ENCODE results near the gene ADCYAP1.

The ADCYAP1 gene

DNA sequence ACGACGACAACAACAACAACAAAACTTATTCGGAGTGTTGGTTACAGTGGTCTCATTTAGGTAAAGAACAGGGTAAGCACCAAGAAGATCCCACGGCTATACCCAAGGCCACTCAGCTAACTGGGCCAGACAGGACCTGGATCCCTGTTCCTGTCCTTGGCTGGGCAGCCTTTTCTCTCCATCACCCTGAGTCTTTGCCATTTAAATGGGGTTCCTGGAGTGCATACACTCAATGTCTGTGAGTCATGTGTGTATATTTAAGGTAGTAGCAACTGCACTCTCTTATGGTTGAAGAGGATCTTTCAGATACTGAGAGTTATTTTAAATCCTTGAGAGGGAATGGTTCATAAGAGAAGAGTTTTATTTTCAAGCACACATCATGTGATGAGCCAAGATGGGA, 35.3 kb downstream of the ADCYAP1 start:
- no peak overlapping the region for H2AFZ ChIP-seq (ENCODE audit: low read depth, low read length, severe bottlenecking)
- no peak overlapping the region for H3K4me3 ChIP-seq (ENCODE audit: insufficient read depth, low read length, poor library complexity, severe bottlenecking)
- no peaks in the 10 kb centered on the region for H3K36me3 ChIP-seq (ENCODE audit: low read length)
- no peaks in the 10 kb centered on the region for H3K9me2 ChIP-seq (replicated peaks; ENCODE audit: insufficient read depth, low read length)
- no peaks in the 10 kb centered on the region for H3F3A ChIP-seq (ENCODE audit: insufficient read depth)
- H3K9me3 ChIP-seq (ENCODE audit: insufficient read depth, low read length): no peaks in the 10 kb centered on the region
- no peaks in the 10 kb centered on the region for H4K20me1 ChIP-seq (ENCODE audit: low read depth, low read length)
- H3K79me2 ChIP-seq (ENCODE audit: insufficient read depth, low read length): no peaks in the 10 kb centered on the region
- no peak overlapping the region for H3K4me2 ChIP-seq (ENCODE audit: low read depth, low read length, poor library complexity, severe bottlenecking)
- no peak overlapping the region for H3K9ac ChIP-seq (ENCODE audit: low read length)
- TF ChIP-seq EZH2phosphoT487 (conservative IDR thresholded peaks at IDR 0.05; ENCODE audit: low read length): no peak
- TF ChIP-seq, protein P1, sequence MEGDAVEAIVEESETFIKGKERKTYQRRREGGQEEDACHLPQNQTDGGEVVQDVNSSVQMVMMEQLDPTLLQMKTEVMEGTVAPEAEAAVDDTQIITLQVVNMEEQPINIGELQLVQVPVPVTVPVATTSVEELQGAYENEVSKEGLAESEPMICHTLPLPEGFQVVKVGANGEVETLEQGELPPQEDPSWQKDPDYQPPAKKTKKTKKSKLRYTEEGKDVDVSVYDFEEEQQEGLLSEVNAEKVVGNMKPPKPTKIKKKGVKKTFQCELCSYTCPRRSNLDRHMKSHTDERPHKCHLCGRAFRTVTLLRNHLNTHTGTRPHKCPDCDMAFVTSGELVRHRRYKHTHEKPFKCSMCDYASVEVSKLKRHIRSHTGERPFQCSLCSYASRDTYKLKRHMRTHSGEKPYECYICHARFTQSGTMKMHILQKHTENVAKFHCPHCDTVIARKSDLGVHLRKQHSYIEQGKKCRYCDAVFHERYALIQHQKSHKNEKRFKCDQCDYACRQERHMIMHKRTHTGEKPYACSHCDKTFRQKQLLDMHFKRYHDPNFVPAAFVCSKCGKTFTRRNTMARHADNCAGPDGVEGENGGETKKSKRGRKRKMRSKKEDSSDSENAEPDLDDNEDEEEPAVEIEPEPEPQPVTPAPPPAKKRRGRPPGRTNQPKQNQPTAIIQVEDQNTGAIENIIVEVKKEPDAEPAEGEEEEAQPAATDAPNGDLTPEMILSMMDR (IDR thresholded peaks at IDR 0.05; ENCODE audit: insufficient read depth, low read length, poor library complexity, severe bottlenecking): no peak
- H3K27ac ChIP-seq (ENCODE audit: low read depth, low read length): no peak overlapping the region
- no peaks in the 10 kb centered on the region for H3K27me3 ChIP-seq (ENCODE audit: low read length)

DNA sequence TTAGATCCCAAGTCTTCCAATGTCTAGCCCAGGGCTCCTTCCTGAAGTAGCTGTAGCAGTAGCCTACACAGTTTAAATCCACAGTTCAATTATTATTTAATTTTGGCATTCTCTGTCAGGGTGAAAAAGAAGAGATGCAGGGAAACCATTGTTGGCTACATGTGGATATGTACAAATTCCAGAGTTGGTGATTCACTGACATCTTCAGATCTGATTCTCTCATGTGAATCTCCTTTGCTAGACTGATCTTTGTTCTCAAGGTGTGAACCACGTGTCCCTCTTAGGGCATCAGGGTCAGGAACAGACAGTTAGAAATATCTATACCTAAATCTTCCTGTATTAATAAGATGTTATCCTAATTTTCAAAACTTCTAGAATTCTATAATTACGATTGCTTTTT, 36.7 kb downstream of the ADCYAP1 start:
- H3K79me2 ChIP-seq (ENCODE audit: insufficient read depth, low read length): no peaks in the 10 kb centered on the region
- H3K9ac ChIP-seq (ENCODE audit: low read length): no peak overlapping the region
- H3K27ac ChIP-seq (ENCODE audit: low read depth, low read length): no peak overlapping the region
- no peaks in the 10 kb centered on the region for H3K9me3 ChIP-seq (ENCODE audit: insufficient read depth, low read length)
- H4K20me1 ChIP-seq (ENCODE audit: low read depth, low read length): no peaks in the 10 kb centered on the region
- no peaks in the 10 kb centered on the region for H3K36me3 ChIP-seq (ENCODE audit: low read length)
- no peak overlapping the region for H2AFZ ChIP-seq (ENCODE audit: low read depth, low read length, severe bottlenecking)
- H3F3A ChIP-seq (ENCODE audit: insufficient read depth): no peaks in the 10 kb centered on the region
- TF ChIP-seq, protein P1 (IDR thresholded peaks at IDR 0.05; ENCODE audit: insufficient read depth, low read length, poor library complexity, severe bottlenecking): no peak
- TF ChIP-seq EZH2phosphoT487 (conservative IDR thresholded peaks at IDR 0.05; ENCODE audit: low read length): no peak
- H3K4me3 ChIP-seq (ENCODE audit: insufficient read depth, low read length, poor library complexity, severe bottlenecking): no peak overlapping the region
- H3K4me2 ChIP-seq (ENCODE audit: low read depth, low read length, poor library complexity, severe bottlenecking): no peak overlapping the region
- H3K27me3 ChIP-seq (ENCODE audit: low read length): no peaks in the 10 kb centered on the region
- H3K9me2 ChIP-seq (replicated peaks; ENCODE audit: insufficient read depth, low read length): no peaks in the 10 kb centered on the region

DNA sequence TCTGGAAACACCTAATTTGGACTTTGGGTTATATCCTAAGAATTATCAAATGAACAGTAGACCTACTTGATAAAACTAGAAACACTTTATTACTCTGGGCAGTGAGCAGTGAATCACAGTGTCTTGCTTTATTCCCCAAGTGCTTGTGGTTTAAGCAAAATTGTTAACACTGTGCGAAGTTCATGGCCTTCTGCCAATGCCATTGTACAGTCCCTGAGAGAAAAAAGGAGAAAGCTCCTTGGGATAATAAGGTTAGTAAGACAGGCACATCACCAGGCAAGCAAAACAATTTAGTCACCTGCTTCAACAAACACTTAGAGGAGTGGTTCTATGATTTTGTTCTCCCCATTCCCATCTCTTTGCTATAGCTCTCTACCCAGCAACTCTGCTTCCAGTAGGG, 39.8 kb downstream of the ADCYAP1 start:
- Histone ChIP-seq H3K27ac (ENCODE audit: low read depth, low read length) (no peak overlapping the region), H3K9ac (ENCODE audit: low read length) (no peak overlapping the region), H3K27me3 (ENCODE audit: low read length) (no peaks in the 10 kb centered on the region)

More for the DNA sequence above, 39.8 kb downstream of the ADCYAP1 start:
- TF ChIP-seq, protein P1 (IDR thresholded peaks at IDR 0.05; ENCODE audit: insufficient read depth, low read length, poor library complexity, severe bottlenecking): no peak
- TF ChIP-seq EZH2phosphoT487 (conservative IDR thresholded peaks at IDR 0.05; ENCODE audit: low read length): no peak
- no peak overlapping the region for H3K4me2 ChIP-seq (ENCODE audit: low read depth, low read length, poor library complexity, severe bottlenecking)
- no peaks in the 10 kb centered on the region for H3K36me3 ChIP-seq (ENCODE audit: low read length)
- H2AFZ ChIP-seq (ENCODE audit: low read depth, low read length, severe bottlenecking): no peak overlapping the region
- no peaks in the 10 kb centered on the region for H4K20me1 ChIP-seq (ENCODE audit: low read depth, low read length)
- H3K4me3 ChIP-seq (ENCODE audit: insufficient read depth, low read length, poor library complexity, severe bottlenecking): no peak overlapping the region
- H3K9me2 ChIP-seq (replicated peaks; ENCODE audit: insufficient read depth, low read length): no peaks in the 10 kb centered on the region
- H3K9me3 ChIP-seq (ENCODE audit: insufficient read depth, low read length): no peaks in the 10 kb centered on the region
- no peaks in the 10 kb centered on the region for H3F3A ChIP-seq (ENCODE audit: insufficient read depth)
- no peaks in the 10 kb centered on the region for H3K79me2 ChIP-seq (ENCODE audit: insufficient read depth, low read length)
